Activated CD8-positive, alpha-beta memory T cell treated with anti-CD3 and anti-CD28 coated beads, Interleukin-2, amount 10 ng/mL, durations not matched to agents 7 days and 5 days (primary cell): ENCODE data around the gene NGEF. TPM values are rescaled to one million over a fixed set of nuclear protein-coding genes. Genes with fewer than 3 reads are reported as not detected.

Experiments
- ATAC-seq: fragments of 150-1000 bp; cut with Tn5 transposase; one replicate; pipeline ENCODE4 v1.10.0; 2021; ENCODE audit warnings: moderate library complexity
- CTCF ChIA-PET: fragments of 350-600 bp; sonication (Branson Sonifier 250); formaldehyde crosslinking; loops from one replicate; lab custom pipeline; 2021; ENCODE audit warnings: antibody characterized with exemption; lab: Charles Lee
- DNase-seq: peaks from one replicate; pipeline ENCODE4 v3.0.0-alpha.2; 2020
- H3K27ac Mint-ChIP-seq: one replicate; pipeline ENCODE4 v1.8.0; 2021; ENCODE audit warnings: mild to moderate bottlenecking, mixed read lengths
- H3K27me3 Mint-ChIP-seq: one replicate; pipeline ENCODE4 v1.8.0; 2021; ENCODE audit warnings: mixed read lengths
- H3K36me3 Mint-ChIP-seq: one replicate; pipeline ENCODE4 v1.8.0; 2021; ENCODE audit warnings: mild to moderate bottlenecking, mixed read lengths
- H3K4me1 Mint-ChIP-seq: one replicate; pipeline ENCODE4 v1.8.0; 2021; ENCODE audit warnings: mixed read lengths
- H3K4me3 Mint-ChIP-seq: one replicate; pipeline ENCODE4 v1.8.0; 2021; ENCODE audit warnings: mild to moderate bottlenecking, moderate library complexity, mixed read lengths
- H3K9me3 Mint-ChIP-seq: one replicate; pipeline ENCODE4 v1.8.0; 2022; ENCODE audit warnings: low read depth, mixed read lengths
- total RNA-seq, 2 experiments: library from RNA; stranded (reverse); gene quantifications; one replicate each; pipeline ENCODE4 v1.2.3, GENCODE V29; 2021

The NGEF gene
- total RNA-seq, 2 experiments from 2014 or later, result not detected

GRCh38 chr2:232951181-232951580 is 61.9 kb downstream of the NGEF start:
- Mint-ChIP-seq H3K36me3 (no peaks in the 10 kb centered on the region), H3K9me3 (no peaks in the 10 kb centered on the region), H3K27me3 (peaks cover 20% of the 10 kb centered on the region), H3K4me3 (no peak overlapping the region), H3K4me1 (no peaks in the 10 kb centered on the region), H3K27ac (no peak overlapping the region)
- CTCF ChIA-PET, result no interaction called here
- no peak for DNase-seq
- ATAC-seq, result no peak

- Mint-ChIP-seq H3K36me3 (no peaks in the 10 kb centered on the region), H3K4me3 (no peak overlapping the region), H3K27me3 (peaks cover 17% of the 10 kb centered on the region), H3K9me3 (no peaks in the 10 kb centered on the region), H3K27ac (no peak overlapping the region), H3K4me1 (no peaks in the 10 kb centered on the region)
- CTCF ChIA-PET, result no interaction called here
- DNase-seq, result no peak
- ATAC-seq, result no peak
These were observed 62.3 kb downstream of the NGEF start for GRCh38 chr2:232950751-232951150.

- no peaks in the 10 kb centered on the region for H3K4me1 Mint-ChIP-seq
- no peaks in the 10 kb centered on the region for H3K9me3 Mint-ChIP-seq
- H3K36me3 Mint-ChIP-seq, result no peaks in the 10 kb centered on the region
- peaks cover 20% of the 10 kb centered on the region for H3K27me3 Mint-ChIP-seq
- H3K27ac Mint-ChIP-seq, result no peak overlapping the region
- no peak overlapping the region for H3K4me3 Mint-ChIP-seq
- CTCF ChIA-PET, result no interaction called here
- ATAC-seq (no peak), DNase-seq (no peak)
These were observed 64.0 kb downstream of the NGEF start for GRCh38 chr2:232949016-232949415.

- Mint-ChIP-seq H3K27me3 (peaks cover 35% of the 10 kb centered on the region), H3K9me3 (peaks cover 3% of the 10 kb centered on the region), H3K36me3 (no peaks in the 10 kb centered on the region), H3K4me1 (peaks cover 8% of the 10 kb centered on the region), H3K4me3 (no peak overlapping the region), H3K27ac (no peak overlapping the region)
- ATAC-seq (no peak), DNase-seq (no peak)
- CTCF ChIA-PET, result no interaction called here
These were observed 70.2 kb downstream of the NGEF start for GRCh38 chr2:232942831-232943230.

GRCh38 chr2:232941912-232942594 is 71.0 kb downstream of the NGEF start:
- H3K27ac Mint-ChIP-seq, result no peak overlapping the region
- no peak overlapping the region for H3K4me3 Mint-ChIP-seq
- peaks cover 3% of the 10 kb centered on the region for H3K9me3 Mint-ChIP-seq
- ATAC-seq, result no peak
- H3K36me3 Mint-ChIP-seq, result no peaks in the 10 kb centered on the region
- peaks cover 8% of the 10 kb centered on the region for H3K4me1 Mint-ChIP-seq
- peaks cover 41% of the 10 kb centered on the region for H3K27me3 Mint-ChIP-seq
- DNase-seq, result no peak
- CTCF ChIA-PET, result no interaction called here

GRCh38 chr2:232941400-232941799 is 71.7 kb downstream of the NGEF start:
- peaks cover 44% of the 10 kb centered on the region for H3K27me3 Mint-ChIP-seq
- H3K27ac Mint-ChIP-seq, result no peak overlapping the region
- DNase-seq (no peak), ATAC-seq (no peak)
- peaks cover 3% of the 10 kb centered on the region for H3K9me3 Mint-ChIP-seq
- no peak overlapping the region for H3K4me3 Mint-ChIP-seq
- H3K36me3 Mint-ChIP-seq, result no peaks in the 10 kb centered on the region
- peaks cover 8% of the 10 kb centered on the region for H3K4me1 Mint-ChIP-seq
- CTCF ChIA-PET, result no interaction called here

GRCh38 chr2:232940724-232941123 is 72.3 kb downstream of the NGEF start:
- ATAC-seq (no peak), DNase-seq (no peak)
- peaks cover 50% of the 10 kb centered on the region for H3K27me3 Mint-ChIP-seq
- peaks cover 8% of the 10 kb centered on the region for H3K4me1 Mint-ChIP-seq
- H3K4me3 Mint-ChIP-seq, result no peak overlapping the region
- no peaks in the 10 kb centered on the region for H3K36me3 Mint-ChIP-seq
- H3K9me3 Mint-ChIP-seq, result peaks cover 3% of the 10 kb centered on the region
- no peak overlapping the region for H3K27ac Mint-ChIP-seq
- CTCF ChIA-PET, result no interaction called here

GRCh38 chr2:232937278-232937906 is 75.7 kb downstream of the NGEF start:
- CTCF ChIA-PET, result no interaction called here
- no peaks in the 10 kb centered on the region for H3K36me3 Mint-ChIP-seq

GRCh38 chr2:232931636-232932035 is 81.4 kb downstream of the NGEF start:
- H3K4me3 Mint-ChIP-seq, result no peak overlapping the region
- no peak overlapping the region for H3K27ac Mint-ChIP-seq
- H3K27me3 Mint-ChIP-seq, result peaks cover 54% of the 10 kb centered on the region

More at GRCh38 chr2:232937278-232937906, 75.7 kb downstream of the NGEF start:
- Mint-ChIP-seq H3K9me3 (peaks cover 3% of the 10 kb centered on the region), H3K27me3 (peaks cover 43% of the 10 kb centered on the region), H3K4me3 (no peak overlapping the region), H3K4me1 (peaks cover 8% of the 10 kb centered on the region), H3K27ac (no peak overlapping the region)
- no peak for ATAC-seq
- no peak for DNase-seq

GRCh38 chr2:232930059-232930400 is 83.0 kb downstream of the NGEF start:
- peaks cover 10% of the 10 kb centered on the region for H3K4me1 Mint-ChIP-seq
- no peak for DNase-seq
- ATAC-seq, result no peak
- H3K27ac Mint-ChIP-seq, result no peak overlapping the region
- peaks cover 60% of the 10 kb centered on the region for H3K27me3 Mint-ChIP-seq
- H3K9me3 Mint-ChIP-seq, result no peaks in the 10 kb centered on the region
- CTCF ChIA-PET, result no interaction called here
- H3K36me3 Mint-ChIP-seq, result peaks cover 1% of the 10 kb centered on the region
- H3K4me3 Mint-ChIP-seq, result no peak overlapping the region

More at GRCh38 chr2:232931636-232932035, 81.4 kb downstream of the NGEF start:
- H3K9me3 Mint-ChIP-seq, result no peaks in the 10 kb centered on the region
- ATAC-seq, result no peak
- H3K36me3 Mint-ChIP-seq, result peaks cover 1% of the 10 kb centered on the region
- DNase-seq, result no peak
- peaks cover 6% of the 10 kb centered on the region for H3K4me1 Mint-ChIP-seq
- CTCF ChIA-PET, result no interaction called here

GRCh38 chr2:232929303-232930058 is 83.6 kb downstream of the NGEF start:
- DNase-seq, result no peak
- Mint-ChIP-seq H3K27me3 (peaks cover 65% of the 10 kb centered on the region), H3K4me1 (peaks cover 10% of the 10 kb centered on the region), H3K36me3 (peaks cover 1% of the 10 kb centered on the region), H3K4me3 (peak overlapping the region; percentile 18), H3K27ac (no peak overlapping the region), H3K9me3 (no peaks in the 10 kb centered on the region)
- CTCF ChIA-PET, result no interaction called here
- ATAC-seq, result no peak

- CTCF ChIA-PET, result no interaction called here
- no peak for ATAC-seq
- peaks cover 10% of the 10 kb centered on the region for H3K4me1 Mint-ChIP-seq
- peak overlapping the region; percentile 30 for H3K4me3 Mint-ChIP-seq
- no peaks in the 10 kb centered on the region for H3K9me3 Mint-ChIP-seq
- peaks cover 67% of the 10 kb centered on the region for H3K27me3 Mint-ChIP-seq
- H3K36me3 Mint-ChIP-seq, result peaks cover 1% of the 10 kb centered on the region
- no peak for DNase-seq
- no peak overlapping the region for H3K27ac Mint-ChIP-seq
These were observed 84.3 kb downstream of the NGEF start for GRCh38 chr2:232928551-232929302.

- ATAC-seq, result peak; percentile 16
- Mint-ChIP-seq H3K4me3 (no peak overlapping the region), H3K9me3 (no peaks in the 10 kb centered on the region), H3K4me1 (peaks cover 10% of the 10 kb centered on the region), H3K27ac (no peak overlapping the region), H3K36me3 (peaks cover 1% of the 10 kb centered on the region), H3K27me3 (peaks cover 66% of the 10 kb centered on the region)
- DNase-seq, result no peak
- CTCF ChIA-PET, result no interaction called here
These were observed 85.1 kb downstream of the NGEF start for GRCh38 chr2:232927793-232928550.
